ENCODE data around the gene RANBP6.

The RANBP6 gene

DNA sequence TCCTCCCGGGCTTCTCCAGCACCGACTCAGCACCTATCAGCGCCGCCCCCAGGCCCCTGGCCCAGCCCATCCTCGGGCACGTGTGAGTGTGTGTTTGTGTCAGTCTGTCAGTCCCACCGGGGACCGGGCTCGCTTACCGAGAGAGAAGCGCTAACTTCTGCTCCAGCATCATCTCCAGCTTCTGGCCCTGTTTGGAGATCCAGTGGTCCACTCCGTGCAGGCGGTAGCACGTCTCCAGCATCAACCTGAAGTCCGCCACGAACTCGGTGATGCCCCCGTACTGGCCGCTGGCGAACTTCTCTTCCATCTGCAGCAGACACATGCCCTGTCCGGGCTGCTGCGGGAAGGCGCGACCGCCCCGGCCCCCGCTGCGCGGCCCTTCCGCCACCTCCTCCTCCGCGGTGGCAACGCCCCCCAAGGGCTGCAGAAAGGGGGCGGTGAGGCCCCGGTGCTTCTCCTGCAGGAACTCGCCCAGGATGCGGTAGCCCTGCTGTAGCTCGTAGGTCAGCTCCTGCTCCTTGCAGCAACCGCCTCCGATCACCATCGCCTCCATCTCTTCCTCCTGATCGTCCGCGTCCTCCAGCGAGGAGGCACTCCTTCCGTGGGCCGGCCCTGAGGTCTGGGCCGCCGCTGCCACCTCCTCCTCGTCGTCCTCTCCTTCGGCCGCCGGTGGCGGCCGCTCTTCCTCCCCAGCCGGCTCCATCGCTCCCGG lies 8.2 kb downstream of the RANBP6 start (continued):
- TF ChIP-seq ZNF16 (tag by site-specific recombination; IDR thresholded peaks at IDR 0.05; ENCODE audit: low read depth) (no peak), ZNF341 (tag by site-specific recombination; IDR thresholded peaks at IDR 0.05; ENCODE audit: low read depth) (peak; percentile 73)

- POLR2A ChIA-PET, result interaction anchor here (1.3 to 2.5 kb wide), 6 partner anchors 9 to 378 kb away, joined by 3 to 18 read pairs (median 8); partner anchors contain the start of genes RANBP6 and RIC1
- Histone ChIP-seq H3K4me3 (ENCODE audit: low read depth, low read length) (peak overlapping the region; percentile 76), H3K27ac (ENCODE audit: extremely low read depth, low read depth, low read length) (no peak overlapping the region), H3K4me1 (ENCODE audit: control insufficient read depth, insufficient read depth, low read length) (peaks cover 4% of the 10 kb centered on the region; the same call in 1 of the 2 replicates), H3K36me3 (ENCODE audit: control insufficient read depth in 2 of 2, insufficient read depth in 1 of 2, low read length in 2 of 2) (peaks cover 4 to 13% of the 10 kb centered on the region in 2 experiments), H3K9me3 (ENCODE audit: control insufficient read depth, insufficient read depth, low read depth, low read length) (no peaks in the 10 kb centered on the region)
- CTCF ChIA-PET, result interaction anchor here (0.6 to 3.8 kb wide), 3 partner anchors 120 to 820 kb away, joined by 3 to 15 read pairs (median 4); no protein-coding TSS in a partner anchor
- TF ChIP-seq ZNF521 (tag by site-specific recombination; IDR thresholded peaks at IDR 0.05), result no peak
- TF ChIP-seq ZNF629 (tag by site-specific recombination; IDR thresholded peaks at IDR 0.05), result no peak
- TF ChIP-seq ZNF433 (tag by site-specific recombination; IDR thresholded peaks at IDR 0.05; ENCODE audit: low read depth), result no peak
- no peak for TF ChIP-seq SCRT2 (tag by site-specific recombination; IDR thresholded peaks at IDR 0.05)
- TF ChIP-seq ZNF146 (tag by site-specific recombination; IDR thresholded peaks at IDR 0.05), result no peak
- TF ChIP-seq, protein P1, sequence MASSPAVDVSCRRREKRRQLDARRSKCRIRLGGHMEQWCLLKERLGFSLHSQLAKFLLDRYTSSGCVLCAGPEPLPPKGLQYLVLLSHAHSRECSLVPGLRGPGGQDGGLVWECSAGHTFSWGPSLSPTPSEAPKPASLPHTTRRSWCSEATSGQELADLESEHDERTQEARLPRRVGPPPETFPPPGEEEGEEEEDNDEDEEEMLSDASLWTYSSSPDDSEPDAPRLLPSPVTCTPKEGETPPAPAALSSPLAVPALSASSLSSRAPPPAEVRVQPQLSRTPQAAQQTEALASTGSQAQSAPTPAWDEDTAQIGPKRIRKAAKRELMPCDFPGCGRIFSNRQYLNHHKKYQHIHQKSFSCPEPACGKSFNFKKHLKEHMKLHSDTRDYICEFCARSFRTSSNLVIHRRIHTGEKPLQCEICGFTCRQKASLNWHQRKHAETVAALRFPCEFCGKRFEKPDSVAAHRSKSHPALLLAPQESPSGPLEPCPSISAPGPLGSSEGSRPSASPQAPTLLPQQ (tag by site-specific recombination; IDR thresholded peaks at IDR 0.05), result 0 out of 2 replicates have a peak, but pooled peaks have one; percentile 29
- TF ChIP-seq ZFHX2 (tag by site-specific recombination; conservative IDR thresholded peaks at IDR 0.05), result peak; percentile 11; the same call in 1 of the 2 replicates
- TF ChIP-seq KLF9 (tag by site-specific recombination; IDR thresholded peaks at IDR 0.05; ENCODE audit: low read depth), result peak; percentile 89
- no peak for TF ChIP-seq SP7 (tag by site-specific recombination; IDR thresholded peaks at IDR 0.05)
- TF ChIP-seq, protein P2, sequence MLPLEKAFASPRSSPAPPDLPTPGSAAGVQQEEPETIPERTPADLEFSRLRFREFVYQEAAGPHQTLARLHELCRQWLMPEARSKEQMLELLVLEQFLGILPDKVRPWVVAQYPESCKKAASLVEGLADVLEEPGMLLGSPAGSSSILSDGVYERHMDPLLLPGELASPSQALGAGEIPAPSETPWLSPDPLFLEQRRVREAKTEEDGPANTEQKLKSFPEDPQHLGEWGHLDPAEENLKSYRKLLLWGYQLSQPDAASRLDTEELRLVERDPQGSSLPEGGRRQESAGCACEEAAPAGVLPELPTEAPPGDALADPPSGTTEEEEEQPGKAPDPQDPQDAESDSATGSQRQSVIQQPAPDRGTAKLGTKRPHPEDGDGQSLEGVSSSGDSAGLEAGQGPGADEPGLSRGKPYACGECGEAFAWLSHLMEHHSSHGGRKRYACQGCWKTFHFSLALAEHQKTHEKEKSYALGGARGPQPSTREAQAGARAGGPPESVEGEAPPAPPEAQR (tag by site-specific recombination; IDR thresholded peaks at IDR 0.05), result no peak
- TF ChIP-seq ZBTB20 (tag by site-specific recombination; IDR thresholded peaks at IDR 0.05), result peak; percentile 88
- no peak for TF ChIP-seq ZXDB (tag by site-specific recombination; IDR thresholded peaks at IDR 0.05)
- TF ChIP-seq ZNF426 (tag by site-specific recombination; IDR thresholded peaks at IDR 0.05), result no peak
- TF ChIP-seq, protein P3, sequence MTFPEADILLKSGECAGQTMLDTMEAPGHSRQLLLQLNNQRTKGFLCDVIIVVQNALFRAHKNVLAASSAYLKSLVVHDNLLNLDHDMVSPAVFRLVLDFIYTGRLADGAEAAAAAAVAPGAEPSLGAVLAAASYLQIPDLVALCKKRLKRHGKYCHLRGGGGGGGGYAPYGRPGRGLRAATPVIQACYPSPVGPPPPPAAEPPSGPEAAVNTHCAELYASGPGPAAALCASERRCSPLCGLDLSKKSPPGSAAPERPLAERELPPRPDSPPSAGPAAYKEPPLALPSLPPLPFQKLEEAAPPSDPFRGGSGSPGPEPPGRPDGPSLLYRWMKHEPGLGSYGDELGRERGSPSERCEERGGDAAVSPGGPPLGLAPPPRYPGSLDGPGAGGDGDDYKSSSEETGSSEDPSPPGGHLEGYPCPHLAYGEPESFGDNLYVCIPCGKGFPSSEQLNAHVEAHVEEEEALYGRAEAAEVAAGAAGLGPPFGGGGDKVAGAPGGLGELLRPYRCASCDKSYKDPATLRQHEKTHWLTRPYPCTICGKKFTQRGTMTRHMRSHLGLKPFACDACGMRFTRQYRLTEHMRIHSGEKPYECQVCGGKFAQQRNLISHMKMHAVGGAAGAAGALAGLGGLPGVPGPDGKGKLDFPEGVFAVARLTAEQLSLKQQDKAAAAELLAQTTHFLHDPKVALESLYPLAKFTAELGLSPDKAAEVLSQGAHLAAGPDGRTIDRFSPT (tag by site-specific recombination; IDR thresholded peaks at IDR 0.05), result no peak
- no peak for TF ChIP-seq ZNF76 (tag by site-specific recombination; IDR thresholded peaks at IDR 0.05; ENCODE audit: borderline replicate concordance, low read depth)
- TF ChIP-seq ZNF558 (tag by site-specific recombination; IDR thresholded peaks at IDR 0.05), result no peak
- TF ChIP-seq ZNF354C (tag by site-specific recombination; IDR thresholded peaks at IDR 0.05; ENCODE audit: borderline replicate concordance, low read depth), result no peak
- no peak for TF ChIP-seq BCL11B (tag by site-specific recombination; IDR thresholded peaks at IDR 0.05; ENCODE audit: low read depth)
- no peak for TF ChIP-seq ZNF239 (tag by site-specific recombination; IDR thresholded peaks at IDR 0.05)
- TF ChIP-seq SCRT1 (tag by site-specific recombination; IDR thresholded peaks at IDR 0.05; ENCODE audit: borderline replicate concordance), result no peak
- peak; percentile 89 for TF ChIP-seq KLF1 (tag by site-specific recombination; IDR thresholded peaks at IDR 0.05)
- TF ChIP-seq PRDM4 (tag by site-specific recombination; IDR thresholded peaks at IDR 0.05), result no peak
- TF ChIP-seq, protein P4, sequence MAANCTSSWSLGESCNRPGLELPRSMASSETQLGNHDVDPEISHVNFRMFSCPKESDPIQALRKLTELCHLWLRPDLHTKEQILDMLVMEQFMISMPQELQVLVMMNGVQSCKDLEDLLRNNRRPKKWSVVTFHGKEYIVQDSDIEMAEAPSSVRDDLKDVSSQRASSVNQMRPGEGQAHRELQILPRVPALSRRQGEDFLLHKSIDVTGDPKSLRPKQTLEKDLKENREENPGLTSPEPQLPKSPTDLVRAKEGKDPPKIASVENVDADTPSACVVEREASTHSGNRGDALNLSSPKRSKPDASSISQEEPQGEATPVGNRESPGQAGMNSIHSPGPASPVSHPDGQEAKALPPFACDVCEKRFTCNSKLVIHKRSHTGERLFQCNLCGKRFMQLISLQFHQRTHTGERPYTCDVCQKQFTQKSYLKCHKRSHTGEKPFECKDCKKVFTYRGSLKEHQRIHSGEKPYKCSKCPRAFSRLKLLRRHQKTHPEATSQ (tag by site-specific recombination; IDR thresholded peaks at IDR 0.05), result no peak
- no peak for TF ChIP-seq PRDM1 (tag by site-specific recombination; IDR thresholded peaks at IDR 0.05)
- 0 out of 2 replicates have a peak, but pooled peaks have one; percentile 18 for TF ChIP-seq ZNF660 (tag by site-specific recombination; IDR thresholded peaks at IDR 0.05)
- no peak for TF ChIP-seq ZNF155 (tag by site-specific recombination; IDR thresholded peaks at IDR 0.05)
- no peak for TF ChIP-seq ZNF561 (tag by site-specific recombination; IDR thresholded peaks at IDR 0.05; ENCODE audit: borderline replicate concordance)
These were observed 8.7 kb downstream of the RANBP6 start for GRCh38 chr9:6006749-6007057.
